HuH-7 (cell line): ENCODE results near the gene PIK3R2.
"Not testable (repeated sequence)": the region's sequence is repeated elsewhere in the genome, so short reads cannot be mapped to it uniquely, and the experiment has no call there.

ENCODE experiments used
- DNase-seq: peaks from one replicate; pipeline ENCODE4 v3.0.0; 2011; ENCODE audit warnings: low spot score

The PIK3R2 gene

GRCh38 chr19:18203863-18204393 lies 51.0 kb downstream of the PIK3R2 start, which contains the start of gene RAB3A:
RAB3A (minus strand) TSS chr19:18204042; CDS start chr19:18202740, 1,302 bp downstream.
- DNase-seq: peak; percentile 98

GRCh38 chr19:18204394-18205199 lies 51.6 kb downstream of the PIK3R2 start:
- no peak for DNase-seq

- no peak for DNase-seq
These were observed 52.4 kb downstream of the PIK3R2 start for GRCh38 chr19:18205200-18205892.

DNA sequence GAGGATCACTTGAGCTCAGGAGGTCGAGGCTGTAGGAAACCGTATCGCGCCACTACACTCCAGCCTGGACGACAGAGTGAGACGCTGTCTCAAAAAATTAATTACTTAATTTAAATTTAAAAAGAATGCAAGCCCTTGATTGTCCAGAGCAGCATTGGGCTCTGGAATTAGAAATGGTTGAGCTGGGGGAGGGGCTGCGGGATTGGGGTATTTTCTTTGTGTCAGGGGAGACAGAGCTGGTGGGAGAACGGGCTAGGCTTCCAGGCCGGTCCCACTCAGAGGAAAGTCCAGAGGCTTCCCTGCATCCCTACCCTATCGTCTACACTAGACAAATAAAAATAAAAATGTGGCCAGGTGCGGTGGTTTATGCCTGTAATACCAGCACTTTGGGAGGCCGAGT lies 53.1 kb downstream of the PIK3R2 start:
- no peak for DNase-seq

DNA sequence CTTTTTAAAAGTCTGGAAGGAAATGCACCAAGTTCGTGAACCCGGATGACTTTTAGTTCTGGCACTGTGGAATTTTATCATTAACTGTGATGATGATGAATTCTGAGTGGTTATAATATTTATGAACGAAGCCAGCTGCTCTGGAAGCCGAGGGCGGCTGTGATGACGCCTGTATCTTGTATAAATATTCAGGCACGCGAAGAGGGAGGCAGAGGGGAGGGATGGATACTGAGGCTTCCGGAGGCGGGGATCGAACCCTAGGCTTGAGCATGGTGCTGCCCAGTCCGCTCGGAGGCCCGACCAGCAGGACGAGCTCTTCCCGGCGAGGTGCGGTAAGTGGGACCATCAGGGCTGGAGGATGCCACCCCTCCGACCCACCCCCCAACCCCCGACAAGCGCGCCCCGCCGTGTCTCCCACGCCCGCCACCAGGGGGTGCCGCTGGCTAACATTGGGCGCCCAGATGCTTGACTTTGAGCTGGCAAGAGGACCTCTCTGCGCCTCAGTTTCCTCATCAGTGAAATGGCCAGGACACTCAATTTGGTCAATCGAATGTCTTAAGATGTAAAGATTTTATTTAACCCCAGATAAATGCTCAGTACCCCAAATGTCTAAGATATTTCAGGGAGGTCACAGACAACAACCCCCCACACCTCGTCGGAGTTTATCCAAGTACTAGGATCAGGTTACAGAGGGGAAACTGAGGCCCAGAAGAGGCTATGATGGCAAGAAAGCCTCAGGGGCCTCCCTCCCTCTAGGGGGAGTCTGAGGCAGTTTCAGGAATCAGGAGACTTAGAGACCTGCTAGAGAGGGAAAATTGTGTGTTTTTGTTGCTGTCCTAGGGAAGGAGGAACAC lies 55.4 kb downstream of the PIK3R2 start:
- DNase-seq: no peak

DNA sequence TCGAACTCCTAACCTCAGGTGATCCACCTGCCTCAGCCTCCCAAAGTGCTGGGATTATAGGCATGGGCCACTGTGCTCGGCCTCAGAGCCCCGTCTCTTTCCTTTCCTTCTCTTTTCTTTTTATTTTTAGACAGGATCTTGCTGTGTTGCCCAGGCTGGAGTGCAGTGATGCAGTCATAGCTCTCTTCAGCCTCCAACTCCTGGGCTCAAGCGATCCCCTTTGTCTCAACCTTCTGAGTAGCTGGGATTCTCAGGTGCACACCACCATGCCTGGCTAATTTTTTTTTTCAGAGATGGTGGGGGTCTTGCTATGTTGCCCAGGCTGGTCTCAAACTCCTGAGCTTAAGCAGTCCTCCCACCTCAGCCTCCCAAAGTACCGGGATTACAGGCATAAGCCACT lies 56.9 kb downstream of the PIK3R2 start:
- DNase-seq: not testable (repeated sequence)

GRCh38 chr19:18211683-18212082 lies 58.7 kb downstream of the PIK3R2 start:
- DNase-seq: no peak

- no peak for DNase-seq
These were observed 61.9 kb downstream of the PIK3R2 start for GRCh38 chr19:18214779-18215433.

- DNase-seq: no peak
These were observed 63.8 kb downstream of the PIK3R2 start for GRCh38 chr19:18216789-18217188.

GRCh38 chr19:18218159-18218558 lies 65.2 kb downstream of the PIK3R2 start:
- DNase-seq: no peak

DNA sequence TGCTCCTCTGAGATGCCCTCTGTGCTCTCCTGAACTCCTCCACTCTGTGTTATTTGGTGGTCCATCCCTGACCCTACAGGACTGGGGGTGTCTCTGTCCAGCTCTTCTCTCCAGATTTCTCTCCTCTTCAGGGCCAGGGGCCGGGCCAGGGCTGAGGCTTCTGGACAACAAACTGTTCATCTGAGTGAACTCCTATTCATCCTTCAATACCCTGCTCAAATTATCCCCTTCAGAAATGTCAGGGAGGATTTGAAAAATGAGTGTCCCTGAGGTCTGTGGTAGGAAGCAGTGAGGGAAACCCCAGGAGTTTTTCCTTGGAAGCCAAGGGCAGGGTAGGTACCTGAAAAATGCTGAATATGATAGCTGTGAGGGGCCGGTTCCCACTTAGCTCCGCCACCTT lies 65.6 kb downstream of the PIK3R2 start:
- DNase-seq: no peak
